PC-3 (cell line): ENCODE measurements around the gene RALGDS.

Source experiments
- CTCF ChIP-seq: fragments of 300-600 bp; sonication (generic); conservative IDR thresholded peaks from 2 replicates; pipeline ENCODE4 v1.5.1; 2017; ENCODE audit warnings: antibody characterized with exemption, low read depth, mild to moderate bottlenecking, low read length
- EZH2phosphoT487 ChIP-seq: fragments of 300-600 bp; sonication (generic); IDR thresholded peaks from 2 replicates; pipeline ENCODE4 v1.6.1; 2018; ENCODE audit warnings: mild to moderate bottlenecking, antibody characterized with exemption, low read length, borderline replicate concordance

GRCh38 chr9:133067006-133067405 is 54.0 kb downstream of the RALGDS start:
- no peak for TF ChIP-seq CTCF
- no peak for TF ChIP-seq EZH2phosphoT487
